GM21717 (cell line): Measurements from ENCODE around the gene NOP9.

Experiments used
- ATAC-seq: cut with Tn5 transposase; IDR thresholded peaks from one replicate; pipeline ENCODE4 v1.9.1; 2021; ENCODE audit warnings: mild to moderate bottlenecking, moderate library complexity; ENCODE audit not compliant: unreplicated experiment

The NOP9 gene, protein sequence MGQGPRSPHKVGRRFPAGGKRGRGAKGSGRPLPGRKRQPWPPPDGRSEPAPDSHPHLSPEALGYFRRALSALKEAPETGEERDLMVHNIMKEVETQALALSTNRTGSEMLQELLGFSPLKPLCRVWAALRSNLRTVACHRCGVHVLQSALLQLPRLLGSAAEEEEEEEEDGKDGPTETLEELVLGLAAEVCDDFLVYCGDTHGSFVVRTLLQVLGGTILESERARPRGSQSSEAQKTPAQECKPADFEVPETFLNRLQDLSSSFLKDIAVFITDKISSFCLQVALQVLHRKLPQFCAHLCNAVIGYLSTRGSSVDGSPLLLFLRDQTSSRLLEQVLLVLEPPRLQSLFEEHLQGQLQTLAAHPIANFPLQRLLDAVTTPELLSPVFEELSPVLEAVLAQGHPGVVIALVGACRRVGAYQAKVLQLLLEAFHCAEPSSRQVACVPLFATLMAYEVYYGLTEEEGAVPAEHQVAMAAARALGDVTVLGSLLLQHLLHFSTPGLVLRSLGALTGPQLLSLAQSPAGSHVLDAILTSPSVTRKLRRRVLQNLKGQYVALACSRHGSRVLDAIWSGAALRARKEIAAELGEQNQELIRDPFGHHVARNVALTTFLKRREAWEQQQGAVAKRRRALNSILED

DNA sequence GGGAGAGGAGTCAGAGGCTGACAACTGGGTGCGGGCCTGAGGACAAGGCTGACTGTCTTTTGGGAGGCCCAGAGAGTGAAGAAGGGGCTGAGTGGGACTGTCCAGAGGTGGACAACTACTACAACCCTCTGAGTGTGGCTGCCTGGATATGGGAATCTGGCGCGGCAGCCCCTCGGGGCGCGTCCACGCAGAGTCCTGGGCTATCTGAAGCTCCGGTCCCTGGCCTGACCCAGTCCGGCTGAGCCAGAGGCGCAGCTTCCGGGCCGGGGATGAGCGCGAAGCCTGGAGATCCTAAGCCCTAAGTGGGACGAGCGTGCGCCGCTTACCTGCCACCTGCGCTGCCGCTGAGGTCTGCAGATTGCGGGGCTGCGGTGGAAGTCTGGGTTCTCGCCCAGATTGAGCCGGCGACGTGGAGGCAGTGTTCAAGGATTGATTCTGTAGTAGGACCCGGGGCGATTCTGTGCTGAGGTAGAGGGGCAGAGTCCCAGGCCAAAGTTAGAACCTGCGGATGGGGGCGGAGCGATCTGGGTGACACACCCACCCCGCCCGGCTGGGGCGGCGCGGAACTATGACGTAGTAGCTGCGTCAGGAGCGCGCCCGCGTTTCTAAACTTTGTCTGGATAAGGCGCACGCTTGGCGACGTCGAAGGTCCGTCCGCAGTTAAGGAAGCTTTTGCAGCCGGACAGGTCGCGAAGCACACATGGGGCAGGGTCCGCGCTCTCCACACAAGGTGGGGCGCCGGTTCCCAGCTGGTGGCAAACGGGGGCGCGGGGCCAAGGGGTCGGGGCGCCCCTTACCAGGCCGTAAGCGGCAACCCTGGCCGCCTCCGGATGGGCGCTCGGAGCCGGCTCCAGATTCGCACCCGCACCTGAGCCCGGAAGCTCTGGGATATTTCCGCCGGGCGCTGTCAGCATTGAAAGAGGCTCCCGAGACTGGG lies at the start of gene NOP9, which contains the start of gene DHRS1:
TSS of gene NOP9 (plus strand) at position 596 of the 937 bp plus-strand sequence. CDS start at position 701, 105 bp downstream.
TSS of gene DHRS1 (minus strand) at position 526 of the 937 bp plus-strand sequence. CDS start 674 bp downstream, outside the sequence.
- peak; percentile 55 for ATAC-seq

DNA sequence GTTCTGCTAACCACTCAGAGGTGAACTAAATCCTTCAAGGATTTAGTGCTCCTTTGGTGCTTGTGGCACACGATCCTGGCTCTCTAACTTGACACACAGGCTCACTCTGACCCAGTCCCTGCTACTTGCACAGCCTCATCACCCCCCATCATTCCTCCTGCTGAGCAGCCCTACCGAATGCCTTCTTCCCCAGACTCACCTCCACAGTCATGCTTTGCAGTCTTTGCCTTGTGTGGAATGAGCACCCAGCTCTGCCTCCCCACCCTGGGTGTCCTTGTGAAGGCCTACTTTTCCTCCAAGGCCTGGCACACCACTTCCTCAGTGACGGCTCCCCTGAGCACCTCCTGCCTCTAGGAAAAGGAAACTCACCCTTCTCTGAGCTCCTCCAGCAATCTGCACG lies 49.3 kb upstream of the NOP9 start:
- no peak for ATAC-seq

DNA sequence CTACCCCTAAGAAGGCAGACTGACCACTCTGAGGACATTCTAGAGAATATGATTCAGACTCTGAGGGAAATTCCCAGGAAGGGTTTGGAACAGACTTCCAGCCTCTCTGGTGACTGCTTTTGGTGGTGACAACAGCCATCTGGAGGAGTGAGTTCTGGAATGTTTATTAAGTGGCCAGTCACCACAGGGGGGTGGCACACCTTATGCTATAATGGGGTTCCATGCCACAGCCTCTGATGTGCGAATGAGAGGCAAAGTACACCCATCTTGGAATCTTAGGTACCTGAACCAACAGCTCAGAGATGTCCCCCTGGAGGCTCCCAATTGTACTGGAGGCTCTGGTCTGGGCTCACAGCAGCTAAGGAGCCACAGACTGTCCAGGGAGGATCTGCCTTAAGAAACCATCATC lies 47.8 kb upstream of the NOP9 start:
- ATAC-seq: no peak

DNA sequence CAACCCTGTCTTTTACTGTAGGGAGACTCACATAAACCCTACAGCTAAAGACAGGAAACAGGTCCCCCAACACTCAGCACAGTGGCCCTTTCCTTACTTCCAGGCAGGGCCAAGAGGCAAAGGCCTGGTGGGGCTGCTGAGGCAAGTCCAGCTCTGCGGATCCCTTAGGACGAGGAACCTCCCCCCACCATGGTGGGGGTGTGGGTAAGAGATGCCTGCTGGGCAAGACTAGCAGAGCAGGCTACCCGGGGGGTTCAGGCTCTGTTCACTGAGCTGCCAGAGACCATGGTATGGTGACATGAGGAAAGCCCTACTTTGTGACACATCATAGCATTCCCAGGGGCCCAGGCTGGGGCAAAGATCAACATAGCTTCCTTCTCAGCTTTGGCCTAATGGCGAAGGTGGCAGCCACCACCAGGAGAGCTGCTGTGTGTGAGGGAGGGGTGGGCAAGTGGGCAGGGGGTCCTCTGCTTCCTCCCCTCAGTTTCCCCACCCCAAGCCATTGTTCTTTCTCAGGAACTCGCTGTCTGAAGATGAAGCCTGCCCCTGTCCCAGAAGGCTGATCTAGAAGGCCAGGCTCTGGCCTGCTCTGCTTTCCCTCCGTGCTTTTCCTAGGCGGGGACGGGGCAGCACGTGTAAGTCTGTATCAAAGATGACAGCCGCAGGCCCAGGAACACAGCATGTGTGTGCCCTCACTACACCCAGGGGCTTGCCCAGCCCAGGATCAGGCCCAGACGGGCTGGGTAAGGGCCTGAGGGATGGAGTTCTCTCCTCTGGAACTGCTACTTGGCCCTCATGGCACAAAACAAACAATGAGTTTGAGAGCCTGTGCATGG lies 47.1 kb upstream of the NOP9 start:
- ATAC-seq: no peak

DNA sequence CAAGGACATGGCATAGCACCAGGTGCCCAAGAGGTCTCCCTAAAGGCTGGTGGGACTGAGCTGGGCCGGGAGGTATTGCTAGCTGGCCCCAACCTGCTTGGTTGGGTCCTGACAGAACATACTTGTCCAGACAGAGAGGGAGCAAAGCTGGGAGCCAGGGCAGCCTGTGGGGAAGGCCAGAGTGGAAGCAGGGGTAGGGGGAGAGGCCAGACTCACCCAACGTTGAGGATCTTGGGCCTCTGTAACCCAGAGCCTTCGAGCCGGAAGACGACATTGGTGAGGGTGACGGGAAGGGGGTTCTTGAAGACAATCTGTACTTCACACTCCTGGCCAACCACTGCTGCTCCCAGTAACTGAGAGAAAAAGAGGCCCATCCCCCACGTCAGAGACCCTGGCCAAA lies 45.7 kb upstream of the NOP9 start:
- ATAC-seq: no peak

DNA sequence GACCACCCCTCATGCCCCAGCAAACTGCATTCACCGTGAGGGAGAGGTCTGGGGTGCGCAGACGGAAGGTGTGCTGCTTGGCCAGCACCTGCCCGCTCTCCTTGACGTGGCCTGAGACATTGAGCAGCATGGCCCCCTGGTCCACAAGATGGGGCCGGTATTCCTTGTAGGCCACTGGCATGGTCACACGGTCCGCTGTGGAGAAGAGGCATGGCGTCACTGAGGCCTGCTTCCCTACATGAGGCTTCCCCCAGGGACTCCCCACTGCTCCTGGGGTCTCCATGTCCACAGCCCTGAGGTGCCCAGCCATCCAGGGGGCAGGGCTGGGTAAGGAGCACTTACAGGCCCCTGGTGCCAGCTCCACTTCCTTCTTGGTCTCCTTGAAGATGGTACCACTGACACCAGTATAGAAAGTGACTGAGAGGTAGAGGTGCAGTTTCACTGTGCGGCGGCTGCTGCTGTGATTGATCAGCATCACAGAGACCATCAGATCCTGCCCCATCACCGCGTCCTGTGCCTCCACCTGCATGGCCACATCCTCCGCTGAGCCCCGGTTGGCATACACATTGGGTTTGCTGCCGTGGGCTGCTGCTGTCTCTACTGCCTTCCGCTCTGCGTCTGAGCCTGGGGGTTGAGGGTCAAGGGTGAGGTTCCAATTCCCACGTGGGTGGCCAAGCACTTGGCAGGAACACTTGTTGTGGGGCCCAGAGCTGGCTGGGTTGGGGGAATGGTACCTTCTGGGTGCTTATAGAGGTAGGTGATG lies 44.8 kb upstream of the NOP9 start:
- ATAC-seq: no peak

DNA sequence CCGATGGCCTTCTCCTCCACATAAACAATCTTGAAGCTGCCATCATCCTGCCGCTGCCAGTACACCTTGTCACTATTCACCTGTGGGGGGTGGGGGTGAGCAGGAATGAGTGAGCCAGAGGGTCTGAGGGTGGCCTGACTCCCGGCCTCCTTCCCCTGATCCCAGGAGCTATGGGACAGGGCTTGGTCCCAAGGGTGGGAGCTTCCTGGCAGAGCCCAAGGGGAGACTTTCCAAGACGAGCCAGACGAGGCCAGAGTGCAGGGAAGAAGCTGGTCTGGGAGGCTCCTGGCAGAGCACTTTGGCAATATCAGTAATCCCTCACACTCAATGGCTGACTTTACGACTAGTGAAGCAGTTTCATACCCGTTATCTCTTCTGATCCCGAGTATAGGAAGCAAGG lies 44.2 kb upstream of the NOP9 start:
- ATAC-seq: no peak

DNA sequence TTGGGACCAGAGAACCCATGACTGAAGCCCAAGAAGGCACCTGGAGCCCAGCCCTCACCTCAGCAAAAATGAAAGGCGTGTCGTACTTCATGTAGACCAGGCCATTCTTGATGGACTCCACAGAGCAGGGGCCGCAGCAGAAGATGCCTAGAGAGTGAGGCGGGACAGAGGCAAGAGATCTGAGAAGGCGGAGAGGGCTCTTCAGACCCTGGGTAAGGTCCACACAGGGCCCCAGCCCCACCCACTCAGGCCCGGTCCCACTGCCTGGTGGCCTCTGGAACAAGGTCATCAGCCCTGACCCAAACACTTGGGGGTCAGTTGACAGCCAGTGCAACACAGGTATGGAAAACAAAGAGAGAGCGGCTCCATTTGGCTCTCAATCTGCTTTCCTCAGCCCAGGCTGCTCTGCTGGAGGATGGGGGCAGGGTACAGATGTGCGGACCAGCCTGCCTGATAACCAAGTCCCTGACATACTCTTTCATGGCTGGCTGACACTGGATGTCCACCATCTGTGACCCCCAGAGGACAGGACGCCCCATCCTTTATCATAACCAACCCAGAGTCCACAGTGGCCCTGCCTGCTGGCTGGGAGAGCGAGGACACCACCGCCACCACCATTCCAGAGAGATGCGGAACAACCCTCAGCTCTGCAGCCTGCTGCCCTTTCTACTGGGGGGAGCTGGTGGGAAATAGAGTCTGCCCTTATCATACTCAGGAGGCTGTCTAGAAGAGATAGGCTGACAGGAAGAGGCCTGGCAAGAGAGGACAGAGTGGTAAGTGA lies 43.5 kb upstream of the NOP9 start:
- no peak for ATAC-seq

DNA sequence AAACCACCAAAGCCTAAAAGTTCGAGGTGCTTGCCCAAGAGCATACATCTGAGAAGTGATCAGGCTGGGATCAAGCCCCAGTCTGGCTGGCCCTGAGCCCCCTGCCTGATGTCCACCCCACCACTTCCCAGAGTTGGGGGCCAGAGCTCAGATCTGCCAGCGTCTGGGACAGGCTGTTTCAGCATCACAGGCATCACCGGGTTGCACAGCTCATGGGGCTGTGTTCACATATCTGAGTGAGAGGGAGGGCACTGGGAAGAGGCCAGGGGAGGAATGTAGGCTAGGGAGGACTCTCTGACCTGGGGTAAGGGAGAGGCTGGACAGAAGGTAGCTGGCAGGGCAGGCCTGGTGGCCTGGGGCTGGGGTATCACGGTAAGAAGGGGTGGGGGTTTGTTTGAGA lies 42.7 kb upstream of the NOP9 start:
- no peak for ATAC-seq

DNA sequence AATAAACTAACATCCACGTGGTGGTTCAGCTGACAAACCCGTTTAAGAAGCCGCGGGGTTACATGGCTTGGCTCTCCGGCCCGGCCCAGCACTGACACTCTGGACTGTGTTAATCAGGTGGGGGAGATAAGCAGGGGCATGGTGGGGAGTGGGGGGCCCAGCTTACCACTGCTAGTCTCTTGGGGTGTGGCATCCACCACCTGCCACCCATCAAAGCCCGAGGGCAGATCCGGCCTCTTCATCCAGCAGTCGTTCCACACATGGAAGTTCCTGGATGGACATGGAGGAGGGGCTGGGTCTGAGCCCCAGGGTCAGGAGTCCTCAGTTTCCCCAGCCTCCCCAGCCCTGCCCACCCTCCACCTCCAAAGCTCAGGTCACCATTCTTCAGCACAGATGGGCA lies 41.5 kb upstream of the NOP9 start:
- ATAC-seq: no peak

DNA sequence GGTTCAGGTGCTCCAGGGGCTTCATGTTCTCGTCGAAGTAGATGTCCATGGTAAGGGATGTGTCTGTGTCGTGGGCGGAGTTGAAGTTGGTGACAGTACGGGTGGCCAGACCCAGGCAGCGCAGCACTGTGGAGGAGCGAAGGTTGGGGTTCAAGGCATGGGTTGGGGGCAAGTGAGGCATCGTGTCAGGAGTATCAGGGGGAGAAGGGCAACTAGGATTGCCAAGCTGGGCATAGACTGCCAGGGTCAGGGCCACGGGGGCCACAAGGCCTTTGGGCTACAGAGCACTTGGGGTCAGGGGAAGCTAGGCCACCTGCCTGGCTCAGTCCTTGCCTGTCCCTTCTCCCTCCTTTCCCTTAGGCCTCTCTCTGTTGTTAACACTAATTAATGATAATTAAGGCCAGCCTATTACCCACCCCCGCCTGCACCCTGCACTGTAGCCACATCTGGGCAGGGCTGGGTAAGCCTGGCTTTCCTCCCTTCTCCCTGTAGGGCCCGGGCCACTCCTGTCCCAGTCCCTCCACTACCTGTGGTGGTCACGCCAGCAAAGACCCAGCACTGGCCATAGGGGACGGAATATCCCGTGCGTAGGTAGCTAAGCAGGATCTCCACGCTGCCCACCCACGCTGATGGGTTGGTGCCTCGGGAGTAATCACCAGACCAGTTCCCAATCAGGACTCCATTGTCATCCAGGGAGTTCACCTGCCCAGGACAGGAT lies 40.9 kb upstream of the NOP9 start:
- ATAC-seq: no peak

DNA sequence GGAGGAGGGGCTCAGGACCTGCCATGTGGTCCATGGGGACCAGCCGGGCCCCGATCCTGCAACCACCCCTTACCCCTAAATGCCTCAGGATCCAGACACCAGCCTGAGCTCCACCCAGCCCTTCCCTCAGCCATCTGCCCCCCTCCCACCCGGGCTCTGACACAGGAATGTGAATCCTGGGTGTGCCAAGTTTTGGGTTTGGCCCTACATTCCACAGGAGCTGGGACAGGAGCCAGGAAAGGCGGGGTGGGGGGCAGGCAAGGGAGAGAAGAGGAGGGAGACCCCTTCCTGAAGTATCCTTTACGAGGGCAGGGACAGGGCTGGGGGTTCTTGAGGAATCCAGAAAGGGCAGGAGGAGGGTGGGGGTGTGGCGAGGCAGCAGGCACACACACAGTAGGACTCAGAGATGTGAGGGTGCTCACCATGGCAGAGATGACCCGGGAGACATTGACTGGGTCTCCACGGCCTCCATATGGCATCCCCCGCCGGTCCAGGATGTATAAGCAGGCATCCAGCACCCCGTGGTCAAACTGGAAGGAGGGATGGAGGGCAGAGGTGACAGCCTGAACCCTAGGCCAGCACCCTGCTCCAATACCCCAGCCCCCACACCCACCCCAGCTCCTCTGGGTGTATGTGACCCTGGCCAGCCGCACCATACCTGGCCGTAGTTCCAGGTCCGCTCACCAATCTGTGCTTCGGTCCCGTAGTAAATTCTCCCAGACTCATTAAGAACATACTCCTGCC lies 40.2 kb upstream of the NOP9 start:
- no peak for ATAC-seq

DNA sequence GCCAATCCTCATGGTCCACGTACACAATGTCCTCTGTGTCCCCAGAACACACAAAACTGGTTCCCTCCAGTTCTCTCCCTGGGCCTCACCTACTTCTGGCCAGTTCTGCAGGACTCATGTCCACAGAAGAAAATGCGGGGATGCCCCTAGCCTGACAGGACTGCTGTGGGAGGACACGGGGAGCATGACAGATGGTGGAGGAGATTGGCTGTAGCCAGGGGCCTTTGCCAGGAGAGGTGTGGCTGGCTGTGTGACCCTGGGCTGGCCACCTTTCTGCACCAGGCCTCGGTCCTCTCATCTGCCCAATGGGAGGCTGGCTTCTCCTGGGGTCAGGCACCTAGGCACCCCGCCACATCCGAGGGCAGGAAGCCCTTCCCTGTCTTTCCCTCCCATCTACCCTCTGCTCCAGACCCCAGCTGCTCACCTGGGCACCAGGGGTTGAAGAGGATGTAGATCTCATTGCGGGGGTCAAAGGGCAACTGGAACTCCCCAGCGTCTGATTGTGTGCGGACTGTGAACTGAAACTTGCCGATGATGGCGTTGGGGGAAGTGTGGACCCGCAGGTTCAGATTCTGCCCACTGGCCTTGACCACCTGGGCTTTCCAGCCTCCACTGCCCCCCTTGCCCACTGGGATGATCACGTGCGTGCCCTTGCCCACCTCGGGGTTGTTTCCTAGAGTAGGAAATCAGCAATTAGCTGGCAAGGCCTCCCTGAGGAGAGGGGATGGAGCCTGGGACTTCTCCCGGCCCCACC lies 39.4 kb upstream of the NOP9 start:
- no peak for ATAC-seq

DNA sequence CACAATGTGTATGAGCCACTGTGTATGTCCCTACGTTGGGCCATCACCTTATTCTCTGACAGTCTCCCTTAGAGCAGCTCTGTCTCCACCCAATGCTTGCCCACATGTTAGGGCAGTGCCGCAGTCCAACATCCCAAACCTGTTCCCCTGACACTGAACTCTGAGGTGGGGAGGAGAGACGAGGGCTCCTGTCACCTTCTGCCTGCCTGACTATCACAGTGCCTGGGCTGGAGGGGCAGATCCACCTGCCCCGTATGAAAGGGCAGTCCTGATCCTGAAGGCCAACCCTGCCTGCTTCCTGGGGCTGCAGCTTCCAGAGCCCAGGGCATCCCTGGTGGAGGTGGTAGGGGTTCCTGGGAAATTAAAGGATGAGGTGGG lies 38.9 kb upstream of the NOP9 start:
- no peak for ATAC-seq

DNA sequence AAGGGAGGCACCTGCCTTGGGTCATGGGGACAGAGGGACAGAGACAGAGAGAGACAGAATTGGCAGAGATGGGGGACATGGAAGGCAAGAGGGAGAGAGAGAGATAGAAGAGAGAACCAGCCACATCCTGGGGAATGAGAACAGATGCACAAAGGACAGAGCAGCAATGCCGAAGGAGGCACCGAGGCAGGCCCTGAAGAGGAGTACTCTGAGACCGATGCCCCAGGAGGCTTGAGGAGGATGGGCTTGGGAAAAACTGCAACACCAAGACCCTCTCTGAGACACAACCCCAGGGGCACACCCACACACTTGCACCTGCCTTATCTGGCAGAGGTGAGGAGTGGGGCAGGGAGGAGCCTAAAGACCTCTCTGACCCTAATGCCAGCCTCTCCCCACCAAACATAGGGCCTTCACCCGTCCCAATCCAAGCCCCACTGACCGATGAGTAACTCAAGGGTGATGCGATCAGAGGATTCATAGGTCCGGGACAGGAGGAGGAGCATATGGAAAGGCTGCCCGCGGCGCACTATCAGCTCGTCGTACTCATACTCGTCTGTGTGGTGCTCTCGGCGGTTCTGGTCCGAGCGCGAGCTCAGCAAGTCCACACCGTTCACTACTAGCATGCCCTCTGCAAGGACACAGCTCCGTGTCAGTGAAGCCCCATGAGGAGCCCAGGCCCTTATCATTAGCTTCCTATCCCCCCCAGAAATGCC lies 38.2 kb upstream of the NOP9 start:
- no peak for ATAC-seq

DNA sequence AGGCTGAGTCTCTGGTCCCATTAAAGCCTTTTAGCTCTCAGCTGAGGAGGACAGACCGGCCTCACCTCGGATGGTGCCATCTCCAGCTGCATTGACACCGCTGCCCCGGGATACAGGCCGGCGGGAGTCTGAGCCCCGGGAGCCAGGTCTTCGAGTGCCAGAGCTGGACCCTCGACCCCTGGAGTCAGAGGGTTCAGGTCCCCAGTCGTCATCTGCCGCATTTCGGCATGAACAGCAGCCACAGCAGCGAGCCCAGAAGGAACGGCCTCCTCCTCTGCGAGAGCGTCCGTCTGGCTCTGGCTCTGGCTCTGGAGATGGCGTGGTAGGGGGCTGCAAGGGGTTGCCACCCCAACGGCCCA lies 37.7 kb upstream of the NOP9 start:
- ATAC-seq: no peak
